Cardiac septum (tissue), 1 donor: Measurements from ENCODE around the gene GPC6. TPM values are rescaled to one million over a fixed set of nuclear protein-coding genes. Genes with fewer than 3 reads are reported as not detected.

Experiments used
- DNase-seq: peaks from one replicate; pipeline ENCODE4 v3.0.0-alpha.2; 2020; ENCODE audit warnings: low spot score
- intact Hi-C: fragments of 100-400 bp; cut with DNase I; formaldehyde crosslinking; loops from one replicate; pipeline ENCODE4 v1.14.0; 2022
- total RNA-seq: library from RNA; stranded (reverse); fragmentation: NEBNext Ultra II Directional; extraction: Animal tissue kit (Norgen Biotek cat#: 25700); gene quantifications from one replicate; pipeline ENCODE4 v1.2.1, GENCODE V29; 2021
- donor health status: DM: no; HTN: no; CAD: no.

Gene GPC6
- total RNA-seq, 1 donor from 2014 or later, result 1.4 TPM

GRCh38 chr13:94139393-94139995 is 912.9 kb downstream of the GPC6 start:
- intact Hi-C loops, result no loop called here
- DNase-seq, result no peak

- no peak for DNase-seq
- intact Hi-C loops, result no loop called here
These were observed 913.4 kb downstream of the GPC6 start for GRCh38 chr13:94140027-94140426.

- intact Hi-C loops, result no loop called here
These were observed 913.9 kb downstream of the GPC6 start for GRCh38 chr13:94140511-94140910.

GRCh38 chr13:94143624-94144350 is 917.2 kb downstream of the GPC6 start:
- no peak for DNase-seq
- intact Hi-C loops, result no loop called here

More at GRCh38 chr13:94140511-94140910, 913.9 kb downstream of the GPC6 start:
- DNase-seq, result no peak

GRCh38 chr13:94145966-94146365 is 919.4 kb downstream of the GPC6 start:
- intact Hi-C loops, result no loop called here
- no peak for DNase-seq

GRCh38 chr13:94153586-94153985 is 927.0 kb downstream of the GPC6 start:
- DNase-seq, result no peak
- intact Hi-C loops, result no loop called here

GRCh38 chr13:94154367-94154766 is 927.8 kb downstream of the GPC6 start:
- DNase-seq, result no peak

GRCh38 chr13:94157705-94158218 is 931.2 kb downstream of the GPC6 start:
- intact Hi-C loops, result no loop called here

More at GRCh38 chr13:94154367-94154766, 927.8 kb downstream of the GPC6 start:
- intact Hi-C loops, result no loop called here

GRCh38 chr13:94160875-94161274 is 934.3 kb downstream of the GPC6 start:
- no peak for DNase-seq
- intact Hi-C loops, result no loop called here

More at GRCh38 chr13:94157705-94158218, 931.2 kb downstream of the GPC6 start:
- no peak for DNase-seq

GRCh38 chr13:94162289-94162688 is 935.7 kb downstream of the GPC6 start:
- DNase-seq, result no peak

GRCh38 chr13:94163535-94163934 is 936.9 kb downstream of the GPC6 start:
- intact Hi-C loops, result no loop called here
- DNase-seq, result no peak

More at GRCh38 chr13:94162289-94162688, 935.7 kb downstream of the GPC6 start:
- intact Hi-C loops, result no loop called here

GRCh38 chr13:94168783-94169453 is 942.3 kb downstream of the GPC6 start:
- intact Hi-C loops, result no loop called here
- DNase-seq, result no peak

GRCh38 chr13:94169454-94170144 is 943.0 kb downstream of the GPC6 start:
- intact Hi-C loops, result no loop called here
- no peak for DNase-seq

- DNase-seq, result no peak
- intact Hi-C loops, result no loop called here
These were observed 943.6 kb downstream of the GPC6 start for GRCh38 chr13:94170145-94170571.

GRCh38 chr13:94172416-94172815 is 945.8 kb downstream of the GPC6 start:
- DNase-seq, result no peak
- intact Hi-C loops, result no loop called here

- no peak for DNase-seq
- intact Hi-C loops, result no loop called here
These were observed 946.8 kb downstream of the GPC6 start for GRCh38 chr13:94173312-94173854.

- no peak for DNase-seq
- intact Hi-C loops, result no loop called here
These were observed 947.4 kb downstream of the GPC6 start for GRCh38 chr13:94174009-94174408.

GRCh38 chr13:94175076-94175475 is 948.5 kb downstream of the GPC6 start:
- intact Hi-C loops, result no loop called here
- no peak for DNase-seq

- DNase-seq, result no peak
- intact Hi-C loops, result no loop called here
These were observed 950.0 kb downstream of the GPC6 start for GRCh38 chr13:94176561-94176960.

- intact Hi-C loops, result no loop called here
- no peak for DNase-seq
These were observed 950.4 kb downstream of the GPC6 start for GRCh38 chr13:94177041-94177440.
